ES-I3 (cell line): ENCODE measurements around the gene SCRN1.

Source experiments
- H3K36me3 ChIP-seq: 2 replicates; pipeline ENCODE4 v1.6.1; 2013; ENCODE audit warnings: mild to moderate bottlenecking, low read length, control low read depth, moderate library complexity; ENCODE audit not compliant: insufficient read depth
- H3K4me1 ChIP-seq: 2 replicates; pipeline ENCODE4 v1.6.1; 2013; ENCODE audit warnings: mild to moderate bottlenecking, control low read depth, low read length; ENCODE audit not compliant: insufficient read depth
- H3K9ac ChIP-seq: 2 replicates; pipeline ENCODE4 v1.6.1; 2013; ENCODE audit warnings: low read depth, mild to moderate bottlenecking, low read length, moderate library complexity
- H3K9me3 ChIP-seq: 2 replicates; pipeline ENCODE4 v1.6.1; 2013; ENCODE audit warnings: mild to moderate bottlenecking, low read length, moderate library complexity; ENCODE audit not compliant: control insufficient read depth, insufficient read depth

The SCRN1 gene

DNA sequence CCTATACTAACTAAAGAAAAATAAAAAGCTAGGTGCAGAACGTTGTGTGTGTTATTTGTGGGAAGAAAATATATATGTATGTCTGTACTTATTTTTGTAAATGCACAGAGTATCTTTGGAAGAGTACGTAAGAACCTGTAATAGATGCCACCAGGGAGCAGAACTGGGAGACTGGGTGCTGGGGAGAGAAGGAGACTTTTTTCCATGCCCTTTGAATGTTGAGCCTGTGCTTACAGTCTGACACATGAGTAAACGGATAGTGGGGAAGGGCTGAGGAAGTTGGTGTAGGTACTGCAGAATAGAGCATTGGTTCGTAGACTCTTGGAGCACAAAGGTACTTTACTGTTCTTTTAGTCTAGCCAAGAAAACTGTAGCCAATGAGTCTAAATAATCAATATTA, 1.3 kb upstream of the SCRN1 start:
- Histone ChIP-seq H3K9me3 (peaks cover 6% of the 10 kb centered on the region; the same call in 1 of the 2 replicates), H3K4me1 (peaks cover 8% of the 10 kb centered on the region), H3K36me3 (no peaks in the 10 kb centered on the region), H3K9ac (no peak overlapping the region)

DNA sequence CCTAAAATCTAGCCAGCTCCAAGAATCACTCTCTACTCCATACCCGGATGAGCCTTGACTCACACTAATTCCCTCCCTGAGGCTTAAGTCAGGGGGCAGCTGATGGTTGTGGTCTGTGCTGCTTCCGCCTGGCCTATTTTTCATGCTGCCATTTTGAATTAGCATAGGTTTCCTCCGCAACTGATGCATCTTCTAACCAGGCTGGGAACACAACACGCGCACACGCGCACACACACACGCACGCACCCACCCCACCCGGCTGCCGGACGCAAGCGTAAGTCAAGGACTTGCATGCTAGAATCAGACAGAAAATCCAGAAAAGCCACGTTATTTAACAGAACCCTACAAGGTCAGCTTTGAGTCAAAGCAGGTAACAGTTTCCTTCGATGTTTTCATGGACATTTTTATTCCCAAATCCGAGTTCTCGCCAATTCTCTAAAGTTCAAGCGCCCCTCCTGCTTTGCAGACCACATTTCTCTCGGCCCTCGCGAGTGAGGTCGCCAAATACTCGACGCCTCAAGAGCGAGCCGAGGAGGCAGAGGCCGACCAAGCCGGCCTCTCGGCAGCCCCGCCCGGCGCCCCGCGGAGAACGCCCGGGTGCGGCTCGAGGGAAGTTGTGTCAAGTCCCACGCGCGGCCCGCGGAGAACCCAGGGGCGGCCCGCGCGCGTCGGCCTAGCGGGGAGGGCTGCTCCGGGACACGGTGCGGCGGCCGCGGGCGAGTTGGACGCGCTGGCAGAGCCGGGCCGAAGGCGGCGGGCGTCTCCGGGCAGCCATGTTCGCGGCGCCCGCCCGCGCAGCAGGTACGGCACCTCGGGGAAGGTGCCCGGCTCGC, 961 bp downstream of the SCRN1 start:
- H3K9me3 ChIP-seq: peaks cover 6% of the 10 kb centered on the region; the same call in 1 of the 2 replicates
- no peaks in the 10 kb centered on the region for H3K36me3 ChIP-seq
- peak overlapping the region; percentile 83 for H3K9ac ChIP-seq
- peaks cover 8% of the 10 kb centered on the region for H3K4me1 ChIP-seq

- no peaks in the 10 kb centered on the region for H3K36me3 ChIP-seq
- H3K4me1 ChIP-seq: peaks cover 8% of the 10 kb centered on the region
- H3K9me3 ChIP-seq: no peaks in the 10 kb centered on the region
- peak overlapping the region; percentile 83 for H3K9ac ChIP-seq
Measured at GRCh38 chr7:29987811-29988317, 1.7 kb downstream of the SCRN1 start.

GRCh38 chr7:29987083-29987482, 2.5 kb downstream of the SCRN1 start:
- Histone ChIP-seq H3K9me3 (no peaks in the 10 kb centered on the region), H3K36me3 (no peaks in the 10 kb centered on the region), H3K4me1 (peaks cover 8% of the 10 kb centered on the region), H3K9ac (peak overlapping the region; percentile 83)

DNA sequence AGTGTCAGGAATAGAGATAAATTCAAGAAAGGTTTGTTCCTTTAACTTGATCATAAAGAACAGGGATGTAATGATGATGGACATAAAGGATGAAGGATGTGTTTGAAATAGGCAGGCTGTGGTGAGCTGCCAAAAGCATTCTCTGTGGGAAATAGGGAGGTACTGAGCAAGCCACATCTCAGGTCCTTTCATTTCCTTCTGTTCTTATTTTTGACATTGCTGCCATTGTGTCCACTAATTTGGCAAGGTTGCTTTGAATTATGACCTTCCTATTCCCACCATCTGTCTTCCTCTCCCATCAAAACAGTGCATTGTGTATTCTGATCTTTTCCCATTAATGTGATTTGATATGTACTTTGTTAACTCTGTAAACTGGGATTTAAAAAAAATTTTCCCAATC, 9.4 kb downstream of the SCRN1 start:
- Histone ChIP-seq H3K9me3 (no peaks in the 10 kb centered on the region), H3K36me3 (no peaks in the 10 kb centered on the region), H3K4me1 (peaks cover 8% of the 10 kb centered on the region), H3K9ac (no peak overlapping the region)

DNA sequence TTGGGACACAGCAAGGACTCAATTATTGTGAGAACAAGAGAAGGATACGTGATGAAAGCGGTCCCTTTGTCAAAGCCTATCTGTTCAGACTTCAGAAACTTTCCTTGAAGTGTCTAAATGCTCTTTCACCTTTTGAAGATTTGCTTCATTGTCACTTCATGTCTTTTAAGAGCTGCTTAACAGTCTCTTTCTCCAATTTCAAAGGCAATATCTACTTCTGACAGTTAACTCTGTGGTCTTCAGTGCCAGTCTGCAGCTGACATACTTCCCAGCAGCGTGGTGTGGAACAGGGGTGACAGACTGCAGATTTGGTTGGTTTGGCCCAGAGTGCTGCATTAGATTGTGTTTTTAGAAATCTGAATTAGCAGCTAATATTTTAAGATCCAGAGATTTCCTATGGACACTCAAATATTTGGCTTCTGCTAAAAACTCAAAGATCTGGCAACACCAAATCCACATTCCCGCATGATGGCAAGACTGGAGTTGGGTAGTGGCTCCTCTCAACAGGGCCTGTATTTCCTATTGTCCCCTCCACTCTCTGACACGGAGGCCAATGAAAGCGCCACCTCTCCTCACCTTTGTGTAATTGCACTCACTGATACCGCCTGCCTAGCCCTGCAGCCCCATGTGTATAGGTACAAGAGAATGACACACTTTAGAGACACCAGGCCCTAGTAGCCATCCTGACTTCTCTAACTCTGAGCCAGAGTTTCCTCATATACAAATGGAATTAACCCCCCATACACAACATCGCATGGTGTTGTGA, 11.5 kb downstream of the SCRN1 start:
- Histone ChIP-seq H3K9me3 (no peaks in the 10 kb centered on the region), H3K4me1 (peaks cover 9% of the 10 kb centered on the region), H3K9ac (0 out of 2 replicates have a peak overlapping the region, but pooled peaks have one; percentile 8), H3K36me3 (no peaks in the 10 kb centered on the region)

DNA sequence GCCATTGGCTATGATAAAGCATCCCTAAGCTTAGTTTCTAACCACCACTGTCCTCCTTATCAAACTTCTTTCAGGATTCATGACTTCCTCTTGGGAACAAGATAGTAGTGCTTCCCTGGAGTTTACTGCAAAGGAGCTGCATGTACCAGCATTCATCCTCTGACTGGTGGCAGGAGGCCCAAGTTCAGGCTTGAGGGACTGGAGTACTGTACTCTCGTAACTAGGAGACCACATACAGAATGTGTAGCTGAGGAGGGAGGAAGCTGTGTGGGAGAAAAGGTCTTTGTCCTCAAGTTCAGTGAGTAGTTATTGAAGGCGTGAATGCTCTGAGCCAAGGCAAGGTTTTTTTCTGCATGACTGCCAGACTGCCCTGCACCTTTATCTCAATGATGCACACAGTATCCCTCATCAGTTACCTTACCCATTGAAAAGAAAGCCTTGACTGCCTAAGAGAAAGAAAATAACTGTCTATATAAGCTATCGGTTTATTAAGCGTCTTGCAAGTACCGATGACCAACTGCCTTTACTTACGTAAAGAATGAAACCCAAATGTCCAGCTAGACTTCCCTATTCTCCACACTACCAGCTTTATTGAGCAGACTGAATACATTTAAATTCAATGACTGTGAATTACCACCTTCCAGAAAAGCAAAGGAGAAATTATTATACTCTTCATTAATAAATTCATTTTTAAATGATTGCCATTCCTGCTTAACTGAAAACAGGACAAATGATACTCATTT, 12.8 kb downstream of the SCRN1 start:
- H3K4me1 ChIP-seq: peaks cover 16% of the 10 kb centered on the region
- no peaks in the 10 kb centered on the region for H3K9me3 ChIP-seq
- H3K36me3 ChIP-seq: no peaks in the 10 kb centered on the region
- no peak overlapping the region for H3K9ac ChIP-seq

GRCh38 chr7:29976266-29976665, 13.3 kb downstream of the SCRN1 start:
- H3K4me1 ChIP-seq: peaks cover 16% of the 10 kb centered on the region
- no peak overlapping the region for H3K9ac ChIP-seq
- H3K36me3 ChIP-seq: no peaks in the 10 kb centered on the region
- H3K9me3 ChIP-seq: no peaks in the 10 kb centered on the region

GRCh38 chr7:29975561-29975960, 14.0 kb downstream of the SCRN1 start:
- H3K4me1 ChIP-seq: peaks cover 16% of the 10 kb centered on the region

DNA sequence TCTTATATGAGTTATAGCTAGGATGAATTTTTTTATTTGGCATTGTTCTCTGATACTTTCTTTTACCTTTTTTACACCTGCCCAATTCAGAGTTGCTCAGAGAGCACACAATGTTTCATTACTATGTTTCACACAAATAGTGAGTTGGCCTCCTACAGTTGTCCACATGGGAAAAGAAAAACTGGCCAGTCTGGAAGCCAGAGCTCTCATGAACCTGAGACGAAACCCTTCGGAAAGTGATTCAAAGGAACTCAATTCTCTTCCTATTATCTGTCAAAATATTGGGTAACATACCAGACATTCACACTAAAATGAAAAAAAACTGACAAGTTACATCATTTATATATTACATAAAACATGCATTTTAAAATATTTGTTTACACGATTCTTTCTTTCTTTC, 15.3 kb downstream of the SCRN1 start:
- no peaks in the 10 kb centered on the region for H3K9me3 ChIP-seq
- H3K4me1 ChIP-seq: peaks cover 21% of the 10 kb centered on the region
- H3K36me3 ChIP-seq: no peaks in the 10 kb centered on the region
- no peak overlapping the region for H3K9ac ChIP-seq

More at GRCh38 chr7:29975561-29975960, 14.0 kb downstream of the SCRN1 start:
- Histone ChIP-seq H3K9me3 (no peaks in the 10 kb centered on the region), H3K9ac (no peak overlapping the region), H3K36me3 (no peaks in the 10 kb centered on the region)

DNA sequence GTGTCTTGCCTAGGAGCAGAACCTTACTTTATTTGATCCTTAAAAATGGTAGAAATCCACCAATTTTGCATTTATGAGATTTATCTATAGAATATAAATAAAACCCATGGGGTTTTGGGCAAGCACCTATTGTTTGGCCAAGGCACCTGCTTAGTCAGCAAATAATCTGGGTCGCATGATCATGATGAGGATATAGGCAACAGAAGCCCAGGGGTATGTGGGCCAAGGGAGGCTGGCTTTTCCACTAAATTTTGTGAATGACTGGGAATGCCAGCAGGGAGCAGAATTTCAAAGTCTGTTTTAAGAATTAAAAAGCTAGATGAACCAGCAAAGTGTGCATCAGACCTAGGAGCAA, 17.3 kb downstream of the SCRN1 start:
- no peaks in the 10 kb centered on the region; the same call in 1 of the 2 replicates for H3K36me3 ChIP-seq
- peaks cover 15% of the 10 kb centered on the region for H3K4me1 ChIP-seq
- H3K9me3 ChIP-seq: no peaks in the 10 kb centered on the region
- no peak overlapping the region for H3K9ac ChIP-seq

GRCh38 chr7:29971566-29972314, 17.9 kb downstream of the SCRN1 start:
- peaks cover 15% of the 10 kb centered on the region for H3K4me1 ChIP-seq
- no peak overlapping the region for H3K9ac ChIP-seq
- no peaks in the 10 kb centered on the region for H3K9me3 ChIP-seq

GRCh38 chr7:29970158-29970557, 19.4 kb downstream of the SCRN1 start:
- Histone ChIP-seq H3K4me1 (peaks cover 13% of the 10 kb centered on the region; the same call in 1 of the 2 replicates), H3K9ac (no peak overlapping the region), H3K36me3 (no peaks in the 10 kb centered on the region; the same call in 1 of the 2 replicates), H3K9me3 (no peaks in the 10 kb centered on the region)

More at GRCh38 chr7:29971566-29972314, 17.9 kb downstream of the SCRN1 start:
- no peaks in the 10 kb centered on the region; the same call in 1 of the 2 replicates for H3K36me3 ChIP-seq
